GM23338 (cell line): ENCODE measurements around the gene RDH8.

Experiments used
- CREB1 ChIP-seq: fragments of 250-450 bp; sonication (Bioruptor Pico); IDR thresholded peaks from 2 replicates; pipeline ENCODE4 v1.5.0; 2020; ENCODE audit warnings: low read depth, mild to moderate bottlenecking, moderate library complexity
- CTCF ChIP-seq, 2 experiments: fragments of 200-600 bp in 1 of 2; sonication (generic) in 1 of 2; conservative IDR thresholded peaks; 2 replicates each; pipeline versions ENCODE4 v1.5.1 to v1.6.1; 2016 to 2017; ENCODE audit warnings: antibody characterized with exemption in 2 of 2, low read depth in 2 of 2, mild to moderate bottlenecking in 2 of 2, moderate library complexity in 1 of 2
- EZH2 ChIP-seq: fragments of 200-600 bp; sonication (generic); IDR thresholded peaks from one replicate; pipeline ENCODE4 v1.8.0; 2017; ENCODE audit warnings: antibody characterized with exemption, mild to moderate bottlenecking, low read depth; ENCODE audit not compliant: unreplicated experiment
- JUNB ChIP-seq: IDR thresholded peaks from one replicate; pipeline ENCODE4 v1.6.1; 2016; ENCODE audit warnings: antibody characterized with exemption; ENCODE audit not compliant: unreplicated experiment
- POLR2AphosphoS5 ChIP-seq: IDR thresholded peaks from 2 replicates; pipeline ENCODE4 v1.6.1; 2016; ENCODE audit warnings: antibody characterized with exemption, low read depth
- ZNF331 ChIP-seq: fragments of 250-450 bp; sonication (Bioruptor Pico); IDR thresholded peaks from 2 replicates; pipeline ENCODE4 v1.5.0; 2020; ENCODE audit warnings: low read depth, mild to moderate bottlenecking, moderate library complexity

- TF ChIP-seq CTCF (conservative IDR thresholded peaks at IDR 0.05; ENCODE audit: low read depth in 2 of 2) (no peak), JUNB (no peak), EZH2 (no peak), ZNF331 (CRISPR knock-in tag) (no peak), POLR2AphosphoS5 (no peak), CREB1 (no peak)
Measured at GRCh38 chr19:10021446-10021845, 8.2 kb downstream of the RDH8 start.
